ENCODE data around the gene MEX3B.

Gene MEX3B

GRCh38 chr15:82072926-82073537 is 27.2 kb upstream of the MEX3B start:
- Histone ChIP-seq H3K9me3 (ENCODE audit: control insufficient read depth, insufficient read depth, low read length) (no peaks in the 10 kb centered on the region), H3K4me3 (ENCODE audit: low read length) (no peak overlapping the region), H3K36me3 (ENCODE audit: control insufficient read depth, insufficient read depth, low read length) (no peaks in the 10 kb centered on the region), H3K27me3 (ENCODE audit: control insufficient read depth, insufficient read depth, low read length) (no peaks in the 10 kb centered on the region), H3K27ac (ENCODE audit: low read length) (no peak overlapping the region), H3K4me1 (ENCODE audit: control insufficient read depth, insufficient read depth, low read length) (0 out of 2 replicates have a peak, but pooled peaks cover 2% of the 10 kb centered on the region)
- WGBS (ENCODE audit: insufficient coverage, insufficient read length) = no CpG with 5 or more reads among the region's 5 CpGs
- no peak for DNase-seq (ENCODE audit: low read depth, low spot score)

DNA sequence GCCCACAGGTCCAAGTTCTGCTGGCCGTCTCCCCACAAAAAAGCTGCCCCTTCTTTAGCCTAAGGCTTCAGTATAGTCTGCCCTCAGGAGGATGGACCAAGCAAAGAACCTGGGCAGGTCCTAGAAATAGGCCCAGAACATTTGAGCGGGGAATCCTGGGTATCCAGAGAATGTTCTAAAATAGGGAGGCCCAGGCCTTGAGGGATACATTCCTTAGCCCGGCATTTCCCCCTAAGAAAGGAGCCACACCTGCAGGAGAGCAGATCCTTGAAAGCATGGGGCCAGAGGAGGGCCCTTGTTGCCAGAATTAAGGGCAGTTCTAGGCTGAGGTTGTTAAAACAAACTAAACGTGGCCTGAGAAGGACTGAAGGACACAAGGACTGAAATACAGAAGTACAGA is 20.6 kb upstream of the MEX3B start:
- DNase-seq (ENCODE audit: low read depth, low spot score) = no peak
- peaks cover 6% of the 10 kb centered on the region; the same call in 1 of the 2 replicates for H3K27me3 ChIP-seq (ENCODE audit: control insufficient read depth, insufficient read depth, low read length)
- no peak overlapping the region for H3K27ac ChIP-seq (ENCODE audit: low read length)
- no peak overlapping the region for H3K4me3 ChIP-seq (ENCODE audit: low read length)
- no peaks in the 10 kb centered on the region for H3K9me3 ChIP-seq (ENCODE audit: control insufficient read depth, insufficient read depth, low read length)
- WGBS (ENCODE audit: insufficient coverage, insufficient read length) = no CpG with 5 or more reads among the region's 4 CpGs
- H3K36me3 ChIP-seq (ENCODE audit: control insufficient read depth, insufficient read depth, low read length) = no peaks in the 10 kb centered on the region
- peaks cover 6% of the 10 kb centered on the region for H3K4me1 ChIP-seq (ENCODE audit: control insufficient read depth, insufficient read depth, low read length)

- no peak for DNase-seq (ENCODE audit: low read depth, low spot score)
- no CpG with 5 or more reads among the region's 5 CpGs for WGBS (ENCODE audit: insufficient coverage, insufficient read length)
- H3K4me1 ChIP-seq (ENCODE audit: control insufficient read depth, insufficient read depth, low read length) = peaks cover 6% of the 10 kb centered on the region
- no peak overlapping the region for H3K27ac ChIP-seq (ENCODE audit: low read length)
- H3K9me3 ChIP-seq (ENCODE audit: control insufficient read depth, insufficient read depth, low read length) = no peaks in the 10 kb centered on the region
- H3K36me3 ChIP-seq (ENCODE audit: control insufficient read depth, insufficient read depth, low read length) = no peaks in the 10 kb centered on the region
- H3K4me3 ChIP-seq (ENCODE audit: low read length) = no peak overlapping the region
- peaks cover 6% of the 10 kb centered on the region; the same call in 1 of the 2 replicates for H3K27me3 ChIP-seq (ENCODE audit: control insufficient read depth, insufficient read depth, low read length)
Measured at GRCh38 chr15:82064824-82065223, 19.0 kb upstream of the MEX3B start.

GRCh38 chr15:82062479-82063454 is 16.9 kb upstream of the MEX3B start:
- no peaks in the 10 kb centered on the region for H3K36me3 ChIP-seq (ENCODE audit: control insufficient read depth, insufficient read depth, low read length)
- H3K4me3 ChIP-seq (ENCODE audit: low read length) = peak overlapping the region; percentile 27; the same call in 1 of the 2 replicates
- peaks cover 9% of the 10 kb centered on the region; the same call in 1 of the 2 replicates for H3K27me3 ChIP-seq (ENCODE audit: control insufficient read depth, insufficient read depth, low read length)
- no CpG with 5 or more reads among the region's 20 CpGs for WGBS (ENCODE audit: insufficient coverage, insufficient read length)
- no peak overlapping the region for H3K27ac ChIP-seq (ENCODE audit: low read length)
- peaks cover 6% of the 10 kb centered on the region for H3K4me1 ChIP-seq (ENCODE audit: control insufficient read depth, insufficient read depth, low read length)
- no peak for DNase-seq (ENCODE audit: low read depth, low spot score)
- H3K9me3 ChIP-seq (ENCODE audit: control insufficient read depth, insufficient read depth, low read length) = no peaks in the 10 kb centered on the region

GRCh38 chr15:82060817-82061216 is 15.0 kb upstream of the MEX3B start:
- no peak for DNase-seq (ENCODE audit: low read depth, low spot score)
- peaks cover 13% of the 10 kb centered on the region; the same call in 1 of the 2 replicates for H3K27me3 ChIP-seq (ENCODE audit: control insufficient read depth, insufficient read depth, low read length)
- no peaks in the 10 kb centered on the region for H3K36me3 ChIP-seq (ENCODE audit: control insufficient read depth, insufficient read depth, low read length)
- H3K4me3 ChIP-seq (ENCODE audit: low read length) = no peak overlapping the region
- H3K27ac ChIP-seq (ENCODE audit: low read length) = no peak overlapping the region
- peaks cover 6% of the 10 kb centered on the region; the same call in 1 of the 2 replicates for H3K4me1 ChIP-seq (ENCODE audit: control insufficient read depth, insufficient read depth, low read length)
- H3K9me3 ChIP-seq (ENCODE audit: control insufficient read depth, insufficient read depth, low read length) = no peaks in the 10 kb centered on the region
- 100% methylated on average over 1 of the region's 5 CpGs for WGBS (ENCODE audit: insufficient coverage, insufficient read length)

- H3K4me3 ChIP-seq (ENCODE audit: low read length) = no peak overlapping the region
- no peaks in the 10 kb centered on the region for H3K36me3 ChIP-seq (ENCODE audit: control insufficient read depth, insufficient read depth, low read length)
- no peak for DNase-seq (ENCODE audit: low read depth, low spot score)
- 42% methylated on average over 1 of the region's 2 CpGs for WGBS (ENCODE audit: insufficient coverage, insufficient read length)
- H3K4me1 ChIP-seq (ENCODE audit: control insufficient read depth, insufficient read depth, low read length) = peaks cover 4% of the 10 kb centered on the region; the same call in 1 of the 2 replicates
- no peaks in the 10 kb centered on the region for H3K9me3 ChIP-seq (ENCODE audit: control insufficient read depth, insufficient read depth, low read length)
- H3K27me3 ChIP-seq (ENCODE audit: control insufficient read depth, insufficient read depth, low read length) = peaks cover 12% of the 10 kb centered on the region; the same call in 1 of the 2 replicates
- H3K27ac ChIP-seq (ENCODE audit: low read length) = no peak overlapping the region
Measured at GRCh38 chr15:82058517-82059204, 12.8 kb upstream of the MEX3B start.

GRCh38 chr15:82058026-82058425 is 12.2 kb upstream of the MEX3B start:
- H3K9me3 ChIP-seq (ENCODE audit: control insufficient read depth, insufficient read depth, low read length) = no peaks in the 10 kb centered on the region
- no peak overlapping the region for H3K27ac ChIP-seq (ENCODE audit: low read length)
- peaks cover 4% of the 10 kb centered on the region; the same call in 1 of the 2 replicates for H3K4me1 ChIP-seq (ENCODE audit: control insufficient read depth, insufficient read depth, low read length)
- WGBS (ENCODE audit: insufficient coverage, insufficient read length) = no CpG with 5 or more reads among the region's 14 CpGs
- DNase-seq (ENCODE audit: low read depth, low spot score) = no peak
- no peaks in the 10 kb centered on the region for H3K36me3 ChIP-seq (ENCODE audit: control insufficient read depth, insufficient read depth, low read length)
- peaks cover 12% of the 10 kb centered on the region; the same call in 1 of the 2 replicates for H3K27me3 ChIP-seq (ENCODE audit: control insufficient read depth, insufficient read depth, low read length)
- peak overlapping the region; percentile 19; the same call in 1 of the 2 replicates for H3K4me3 ChIP-seq (ENCODE audit: low read length)

- no peak for DNase-seq (ENCODE audit: low read depth, low spot score)
- H3K27ac ChIP-seq (ENCODE audit: low read length) = no peak overlapping the region
- no CpG with 5 or more reads among the region's 7 CpGs for WGBS (ENCODE audit: insufficient coverage, insufficient read length)
- H3K9me3 ChIP-seq (ENCODE audit: control insufficient read depth, insufficient read depth, low read length) = no peaks in the 10 kb centered on the region
- H3K4me1 ChIP-seq (ENCODE audit: control insufficient read depth, insufficient read depth, low read length) = 0 out of 2 replicates have a peak, but pooled peaks cover 2% of the 10 kb centered on the region
- no peak overlapping the region; the same call in 1 of the 2 replicates for H3K4me3 ChIP-seq (ENCODE audit: low read length)
- peaks cover 10% of the 10 kb centered on the region; the same call in 1 of the 2 replicates for H3K27me3 ChIP-seq (ENCODE audit: control insufficient read depth, insufficient read depth, low read length)
- no peaks in the 10 kb centered on the region for H3K36me3 ChIP-seq (ENCODE audit: control insufficient read depth, insufficient read depth, low read length)
Measured at GRCh38 chr15:82056958-82057823, 11.4 kb upstream of the MEX3B start.

GRCh38 chr15:82052751-82053150 is 6.9 kb upstream of the MEX3B start:
- Histone ChIP-seq H3K9me3 (ENCODE audit: control insufficient read depth, insufficient read depth, low read length) (no peaks in the 10 kb centered on the region), H3K4me3 (ENCODE audit: low read length) (no peak overlapping the region), H3K4me1 (ENCODE audit: control insufficient read depth, insufficient read depth, low read length) (0 out of 2 replicates have a peak, but pooled peaks cover 2% of the 10 kb centered on the region), H3K27ac (ENCODE audit: low read length) (no peak overlapping the region), H3K27me3 (ENCODE audit: control insufficient read depth, insufficient read depth, low read length) (peaks cover 7% of the 10 kb centered on the region; the same call in 1 of the 2 replicates), H3K36me3 (ENCODE audit: control insufficient read depth, insufficient read depth, low read length) (no peaks in the 10 kb centered on the region)
- no CpG with 5 or more reads among the region's 12 CpGs for WGBS (ENCODE audit: insufficient coverage, insufficient read length)
- no peak for DNase-seq (ENCODE audit: low read depth, low spot score)
